Smooth muscle cell of bladder (primary cell): ENCODE measurements around the gene NIBAN1. TPM values are rescaled to one million over a fixed set of nuclear protein-coding genes. Genes with fewer than 3 reads are reported as not detected.

ENCODE experiments used
- total RNA-seq: library from RNA; depleted of rRNA; stranded (reverse); fragments of >200 nt; gene quantifications from 2 replicates; pipeline ENCODE4 v1.2.3, GENCODE V29; 2014

Gene NIBAN1
- 52.6 and 68.2 TPM in 2 replicates for total RNA-seq

DNA sequence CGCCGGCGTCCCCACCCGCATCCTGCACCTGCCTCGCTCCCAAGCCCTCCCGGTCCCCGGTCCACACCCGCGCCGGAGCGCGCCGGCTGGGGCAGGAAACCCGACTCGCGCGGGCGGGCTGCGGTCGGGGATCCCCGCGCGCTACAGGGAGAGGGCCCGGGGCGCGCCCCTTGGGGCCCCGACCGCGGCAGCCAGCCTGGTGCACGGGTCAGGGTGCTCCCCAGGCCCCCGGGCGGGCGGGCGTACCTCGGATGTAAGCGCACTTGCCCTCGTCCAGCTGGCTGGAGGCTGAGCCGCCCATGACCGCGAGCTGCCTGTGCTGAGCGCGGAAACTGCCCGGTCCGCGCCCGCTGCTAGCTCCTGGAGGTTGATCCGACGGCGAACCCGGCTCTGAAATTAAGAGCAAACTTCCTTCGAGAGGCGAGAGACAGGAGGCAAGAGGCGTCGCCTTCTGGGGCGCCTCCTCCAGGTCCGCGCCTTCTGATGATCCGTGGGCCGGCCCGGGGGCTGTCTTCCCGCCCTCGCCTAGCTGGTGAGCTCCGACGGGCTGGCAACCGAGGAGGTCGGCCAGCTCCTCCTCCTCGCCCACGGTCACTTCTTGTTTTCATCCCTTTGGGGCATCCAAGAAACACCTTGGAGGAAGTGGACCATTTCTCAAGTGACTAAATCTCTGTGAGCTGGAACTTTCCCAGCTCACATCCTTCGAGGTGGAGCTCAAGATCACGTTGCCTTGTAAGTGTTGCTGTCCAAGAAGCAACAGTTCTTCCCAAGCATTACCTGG is at the start of gene NIBAN1:
Gene NIBAN1, minus strand, starts transcription at position 453 of the 781 bp plus-strand sequence. Its CDS starts 152 bp downstream, at position 301.

Other genes with a start within 250 kb of the NIBAN1 start
- gene EDEM3, start 219.7 kb downstream of the NIBAN1 start, total RNA-seq = 57.0 and 98.5 TPM in 2 replicates
- gene RNF2, start 71.0 kb upstream of the NIBAN1 start, total RNA-seq = 18.1 and 23.2 TPM in 2 replicates
- gene TRMT1L, start 182.4 kb upstream of the NIBAN1 start, total RNA-seq = 21.0 and 21.9 TPM in 2 replicates
- gene SWT1, start 182.7 kb upstream of the NIBAN1 start, total RNA-seq = 4.1 and 4.5 TPM in 2 replicates